HG03196 (cell line): Measurements from ENCODE around the gene NECTIN4.

Experiments
- ATAC-seq: cut with Tn5 transposase; IDR thresholded peaks from one replicate; pipeline ENCODE4 v1.9.1; 2021; ENCODE audit not compliant: unreplicated experiment

NECTIN4 gene

DNA sequence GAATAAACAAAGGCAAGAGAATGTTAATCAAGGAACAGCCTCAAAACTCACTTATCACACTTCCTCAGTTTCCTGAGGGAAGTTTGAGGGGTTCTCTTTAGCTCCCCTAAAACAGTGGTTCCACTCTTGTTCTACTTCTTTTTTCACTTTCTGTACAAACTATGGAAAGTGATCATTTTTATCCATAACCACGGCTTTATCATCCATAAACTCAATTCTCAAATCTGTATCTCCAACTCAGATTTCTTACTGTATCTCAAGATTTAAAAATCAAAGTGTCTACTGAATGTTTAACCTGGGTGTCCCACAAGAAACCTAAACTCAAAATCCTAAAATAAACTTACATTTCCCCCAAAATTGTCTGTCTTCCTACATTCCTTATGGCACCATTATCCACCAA is 24.6 kb upstream of the NECTIN4 start:
- ATAC-seq, result no peak

DNA sequence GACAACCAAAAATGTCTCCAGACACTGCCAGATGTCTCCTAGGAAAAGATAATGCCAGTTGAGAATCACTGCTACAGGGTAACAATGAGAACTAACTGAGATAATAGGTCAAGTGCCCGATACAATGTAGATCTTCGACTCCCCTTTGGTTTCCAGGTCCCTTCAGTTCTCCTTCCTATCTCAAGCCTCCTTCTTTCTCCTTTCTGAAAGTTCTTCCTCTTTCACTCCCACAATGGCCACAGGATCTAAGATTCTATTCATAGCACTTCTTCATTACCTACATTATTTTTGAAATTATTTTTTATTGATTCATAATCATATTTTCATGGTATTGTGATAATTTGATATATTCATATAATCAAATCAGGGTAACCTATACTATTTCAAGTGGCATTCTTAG is 22.2 kb upstream of the NECTIN4 start:
- no peak for ATAC-seq

DNA sequence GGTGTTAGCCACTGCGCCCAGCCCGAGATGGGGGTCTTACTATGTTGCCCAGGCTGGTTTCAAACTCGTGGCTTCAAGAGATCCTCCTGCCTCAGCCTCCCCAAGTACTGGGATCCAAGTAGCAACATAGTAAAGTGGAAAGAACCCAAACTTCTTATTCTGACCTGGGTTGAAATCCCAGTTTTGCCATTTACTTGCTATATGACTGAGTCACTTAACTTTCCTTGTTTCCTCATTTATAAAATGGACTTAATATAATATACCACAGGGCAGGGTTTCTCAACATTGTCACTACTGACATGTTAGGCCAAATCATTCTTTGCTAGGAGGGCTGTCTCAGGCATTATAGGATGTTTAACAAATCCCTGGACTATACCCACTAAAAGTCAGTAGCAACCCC is 21.8 kb upstream of the NECTIN4 start:
- ATAC-seq, result no peak

DNA sequence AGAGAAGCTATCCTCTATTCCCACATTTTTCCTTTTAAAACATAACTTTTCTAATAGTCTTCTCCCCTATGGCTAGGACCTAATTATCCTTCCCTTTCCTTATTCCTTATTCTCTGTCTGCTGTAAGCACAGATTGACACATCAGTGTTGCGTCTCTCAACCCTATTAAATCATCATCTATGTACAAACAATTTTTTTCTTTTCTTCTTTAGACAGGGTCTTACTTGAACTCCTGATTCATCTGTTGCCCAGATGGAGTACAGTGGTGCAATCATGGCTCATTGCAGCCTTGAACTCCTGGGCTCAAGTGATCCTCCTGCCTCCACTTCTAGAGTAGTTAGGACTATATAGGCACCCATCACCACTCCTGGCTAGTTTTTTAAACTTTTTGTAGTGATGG is 17.1 kb upstream of the NECTIN4 start:
- no peak for ATAC-seq

DNA sequence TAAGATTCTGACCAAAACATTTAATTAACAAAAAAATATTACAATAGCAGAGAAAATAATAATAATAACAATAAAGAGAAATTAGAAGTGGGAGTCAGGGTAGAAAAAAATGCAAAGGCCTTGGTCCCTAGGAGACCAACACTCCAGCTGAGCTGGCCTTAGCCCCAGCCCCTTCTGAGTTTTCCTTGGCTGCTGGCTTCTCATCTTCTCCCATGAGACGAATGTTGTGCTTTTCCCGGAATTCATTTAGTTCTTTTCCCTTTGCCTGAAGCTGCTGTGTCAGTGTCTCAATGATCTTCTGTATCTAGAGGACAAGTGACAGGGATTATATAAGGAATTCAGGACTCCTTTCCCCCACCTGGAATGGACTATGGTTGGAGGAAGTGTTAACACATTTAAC is 11.2 kb upstream of the NECTIN4 start:
- no peak for ATAC-seq

DNA sequence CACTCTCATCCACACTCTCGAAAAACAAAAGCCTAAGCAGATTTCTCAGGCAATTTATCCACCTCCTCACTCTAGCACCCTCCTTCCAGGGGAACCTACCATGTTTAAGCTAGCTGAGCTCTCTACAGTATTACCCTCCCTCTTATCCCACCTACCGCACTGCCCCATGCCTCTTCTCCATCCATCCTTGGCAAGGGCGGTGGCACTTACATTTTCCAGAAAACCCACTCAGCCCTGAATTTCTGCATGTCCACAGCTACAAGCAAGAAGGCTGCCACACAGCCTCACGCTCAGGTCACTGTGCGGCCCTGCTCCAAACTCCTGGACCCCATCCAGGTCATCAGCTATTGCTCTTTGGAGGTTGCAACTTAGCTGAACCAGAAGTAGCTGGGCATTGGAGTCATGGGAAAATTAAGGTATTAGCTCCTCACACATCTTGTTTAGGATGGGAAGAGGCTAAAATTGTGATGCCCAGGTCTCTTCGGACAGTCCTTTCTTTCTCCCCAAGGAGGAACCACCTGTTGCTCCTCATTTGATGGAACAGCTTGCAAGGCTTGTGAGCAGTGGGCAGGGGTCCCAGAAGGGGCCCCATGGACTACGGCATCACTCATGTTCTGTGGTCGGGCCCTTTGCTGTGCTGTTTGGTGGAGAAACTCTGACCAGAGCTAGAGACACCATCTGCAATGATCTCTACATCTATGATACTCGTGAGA is 9.9 kb upstream of the NECTIN4 start:
- no peak for ATAC-seq

DNA sequence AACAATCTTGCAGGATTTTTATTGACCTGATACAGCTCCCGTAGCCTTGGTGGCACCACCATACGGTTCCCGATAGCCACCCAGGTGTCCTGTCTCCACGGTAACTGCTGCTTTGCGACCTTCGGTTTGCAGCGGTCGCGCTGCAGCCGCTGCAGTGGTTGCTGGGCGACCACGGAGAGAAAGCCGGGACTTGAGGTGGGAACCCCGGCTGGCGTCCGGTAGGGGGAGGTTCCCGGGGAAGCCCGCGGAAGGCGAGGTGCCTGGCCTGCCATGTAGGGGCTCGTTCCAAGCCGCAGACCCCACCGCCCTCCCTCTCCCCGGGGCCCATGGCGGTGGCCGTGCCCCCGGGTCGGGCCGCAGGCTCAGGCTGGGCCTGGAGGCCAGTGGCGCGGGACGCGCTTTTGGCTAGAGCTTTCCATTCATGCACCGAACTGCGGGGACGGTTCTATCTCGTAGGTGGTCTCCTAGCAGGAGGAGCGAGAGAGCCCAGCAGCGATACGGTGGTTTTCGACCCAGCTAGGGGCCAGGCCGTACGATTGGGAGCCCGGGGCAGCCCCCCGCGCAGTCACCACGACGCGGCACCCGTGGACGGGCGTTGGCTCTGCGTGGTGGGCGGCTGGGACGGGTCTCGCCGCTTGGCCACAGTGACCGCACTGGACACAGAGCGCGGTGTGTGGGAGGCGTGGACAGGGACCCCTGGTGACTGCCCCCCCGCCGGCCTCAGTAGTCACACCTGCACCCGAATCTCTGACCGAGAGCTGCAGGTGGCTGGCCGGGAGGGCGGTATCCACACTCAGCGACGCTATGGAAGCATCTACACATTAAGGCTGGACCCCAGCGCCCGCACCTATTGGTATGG is 9.1 kb upstream of the NECTIN4 start, which contains the start of gene KLHDC9:
TSS of gene KLHDC9 (plus strand) at position 152 of the 859 bp plus-strand sequence. CDS start at position 327, 175 bp downstream.
- ATAC-seq, result peak; percentile 50

DNA sequence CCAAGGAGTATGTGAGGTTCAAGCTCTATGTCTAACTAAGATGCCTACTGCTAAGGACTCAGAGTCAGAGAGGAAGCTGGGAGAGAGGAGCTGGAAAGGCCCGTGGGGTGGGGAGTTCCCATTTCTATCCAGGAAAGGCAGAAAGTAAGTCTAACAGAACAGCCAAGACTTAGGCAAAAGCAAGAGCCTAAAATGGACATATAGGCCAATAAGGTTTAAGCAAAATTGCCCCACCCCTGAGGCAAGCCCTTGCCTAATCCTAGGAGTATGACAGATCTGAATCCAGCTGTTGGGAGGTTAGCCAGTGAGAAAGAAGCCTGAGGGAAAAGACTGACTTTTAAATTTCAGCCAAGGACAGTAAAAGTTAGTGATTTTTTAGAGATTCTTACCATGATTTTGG is 7.2 kb upstream of the NECTIN4 start:
- ATAC-seq, result no peak

DNA sequence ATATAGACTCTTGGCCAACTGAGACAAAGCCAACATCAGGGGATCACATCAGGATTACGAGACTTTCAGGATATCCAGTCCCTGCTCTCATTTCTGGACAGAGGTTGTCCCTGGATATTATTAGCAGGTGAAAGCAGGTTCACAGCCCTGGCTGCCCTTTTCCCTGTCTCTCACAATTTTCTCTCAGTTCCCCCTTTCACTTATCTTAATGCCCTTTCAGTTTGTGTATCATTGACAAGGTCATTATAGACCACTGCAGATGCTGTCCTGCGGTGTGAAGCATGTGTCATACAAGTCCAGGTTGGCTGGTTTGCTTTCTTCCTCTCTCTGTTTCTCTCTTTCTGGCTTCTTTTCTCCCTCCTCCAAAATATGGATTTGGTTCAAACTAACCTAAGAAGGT is 6.7 kb upstream of the NECTIN4 start:
- ATAC-seq, result no peak

DNA sequence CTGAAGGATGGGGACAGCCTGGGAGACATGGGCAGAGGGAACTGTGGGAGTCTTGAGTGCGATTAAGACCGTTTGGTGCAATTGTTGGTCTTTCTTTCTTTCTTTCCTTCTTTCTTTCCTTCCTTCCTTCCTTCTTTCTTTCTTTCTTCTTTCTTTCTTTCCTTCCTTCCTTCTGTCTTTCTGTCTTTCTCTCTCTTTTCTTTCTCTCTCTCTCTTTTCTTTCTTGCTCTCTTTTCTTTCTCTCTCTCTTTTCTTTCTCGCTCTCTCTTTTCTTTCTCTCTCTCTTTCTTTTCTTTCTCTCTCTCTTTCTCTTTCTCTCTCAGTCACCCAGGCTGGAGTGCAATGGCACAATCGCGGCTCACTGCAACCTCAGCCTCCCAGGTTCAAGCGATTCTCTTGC is 5.9 kb upstream of the NECTIN4 start:
- ATAC-seq, result no peak

DNA sequence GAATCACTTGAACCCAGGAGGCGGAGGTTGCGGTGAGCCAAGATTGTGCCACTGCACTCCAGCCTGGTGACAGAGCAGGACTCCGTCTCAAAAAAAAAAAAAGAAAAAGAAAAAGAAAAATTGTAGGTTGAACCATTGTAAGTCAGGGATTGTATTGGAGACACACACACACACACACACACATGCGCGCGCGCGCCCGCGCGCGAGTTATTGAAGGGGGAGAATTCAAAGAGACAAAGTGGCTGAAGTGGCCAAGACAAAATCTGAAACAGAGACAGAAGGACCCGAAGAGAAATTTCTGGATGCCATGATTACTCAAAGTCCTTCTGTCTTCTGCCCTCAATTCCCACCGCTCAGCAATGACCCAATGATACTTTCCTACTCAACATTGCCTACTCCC is 5.1 kb upstream of the NECTIN4 start:
- ATAC-seq, result no peak

DNA sequence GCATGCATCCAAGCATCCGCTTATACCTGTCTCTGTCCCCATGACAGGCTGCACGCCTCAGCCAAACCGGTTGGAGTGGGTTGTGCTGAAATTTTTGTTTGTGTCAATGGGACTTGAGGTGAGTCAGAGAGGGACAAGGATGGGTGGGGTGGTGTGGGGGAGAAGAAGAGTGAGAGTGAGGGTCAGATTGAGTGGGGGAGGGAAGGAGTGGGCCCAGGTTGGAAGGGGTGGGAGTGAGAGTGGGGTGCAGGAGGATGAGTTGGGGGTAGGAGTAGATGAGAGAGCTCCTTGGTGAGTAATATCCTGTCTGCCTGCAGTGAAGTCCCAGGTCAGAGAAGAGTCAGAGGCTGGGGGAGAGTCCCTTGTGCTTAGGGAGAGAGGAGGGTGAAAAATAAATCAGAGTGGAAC is 3.3 kb upstream of the NECTIN4 start:
- no peak for ATAC-seq

DNA sequence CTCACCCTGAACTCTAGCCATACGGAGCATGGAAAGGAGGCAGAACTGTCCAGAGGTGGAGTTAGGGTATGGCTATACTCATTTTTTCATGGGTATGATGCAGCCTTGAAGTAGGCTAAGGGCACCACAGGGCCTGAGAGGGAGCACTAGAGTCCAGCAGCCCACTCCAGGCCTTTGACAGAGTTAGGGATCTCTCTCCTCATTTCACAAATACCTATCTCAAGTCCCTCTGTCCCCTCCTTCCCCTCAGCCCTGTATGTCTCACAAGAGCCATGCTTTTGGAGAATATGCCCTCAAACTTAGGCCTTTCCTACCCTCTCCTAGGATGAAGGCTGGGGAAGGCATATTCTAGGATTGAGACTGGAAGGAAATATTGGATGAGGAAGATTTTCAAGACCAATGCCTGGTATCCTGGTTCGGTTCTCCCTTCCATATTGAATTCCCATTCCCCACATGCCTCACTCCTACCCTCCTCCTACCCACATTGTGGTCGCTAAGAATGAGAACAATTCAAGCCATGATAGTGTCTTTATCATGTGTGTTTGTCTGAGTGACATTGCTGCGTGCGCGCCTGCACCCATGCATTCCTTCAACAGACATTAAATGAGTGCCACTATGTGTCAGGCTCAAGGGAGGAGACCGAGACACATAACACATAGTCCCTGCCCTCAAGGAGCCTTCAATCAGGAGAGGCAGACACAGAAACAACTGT is 2.6 kb upstream of the NECTIN4 start:
- no peak for ATAC-seq

DNA sequence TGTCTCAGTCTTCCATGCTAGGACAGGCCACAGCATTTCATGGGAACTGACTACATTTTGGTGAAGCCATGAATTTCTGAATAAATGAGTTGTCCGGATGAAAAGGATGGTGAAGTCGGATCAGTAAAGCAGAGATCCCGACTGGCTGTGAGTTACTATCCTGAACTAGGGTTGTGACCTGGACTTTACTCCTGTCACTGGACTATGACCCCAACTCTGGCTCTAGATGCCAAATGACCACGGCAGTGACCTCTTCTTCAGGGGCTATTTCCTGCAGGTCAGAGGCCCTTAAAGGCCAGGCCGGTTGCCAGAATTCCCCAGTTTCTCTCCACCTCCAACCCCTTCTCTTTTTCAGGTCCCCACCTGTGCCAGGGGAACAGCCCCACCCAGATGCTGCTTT is 1.7 kb upstream of the NECTIN4 start:
- no peak for ATAC-seq

DNA sequence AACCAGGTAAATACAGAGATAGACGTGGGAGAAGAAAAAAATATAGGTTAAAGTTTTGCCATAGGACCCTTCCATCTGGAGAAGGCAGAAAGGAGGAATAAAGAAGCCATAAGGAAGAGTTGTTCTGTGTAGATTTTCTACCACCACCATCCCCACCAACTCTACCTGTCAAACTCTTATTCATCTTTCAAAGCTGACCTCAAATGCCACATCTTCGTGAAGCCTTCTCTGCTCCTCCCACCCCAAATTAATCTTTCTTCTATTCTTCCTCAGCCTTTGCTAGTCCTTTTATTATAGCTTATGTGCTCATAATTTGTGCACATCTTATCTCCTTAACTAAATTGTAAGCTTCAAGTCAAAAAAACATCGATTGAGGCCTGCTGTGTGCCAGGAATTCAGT is 1.3 kb upstream of the NECTIN4 start:
- ATAC-seq, result no peak

DNA sequence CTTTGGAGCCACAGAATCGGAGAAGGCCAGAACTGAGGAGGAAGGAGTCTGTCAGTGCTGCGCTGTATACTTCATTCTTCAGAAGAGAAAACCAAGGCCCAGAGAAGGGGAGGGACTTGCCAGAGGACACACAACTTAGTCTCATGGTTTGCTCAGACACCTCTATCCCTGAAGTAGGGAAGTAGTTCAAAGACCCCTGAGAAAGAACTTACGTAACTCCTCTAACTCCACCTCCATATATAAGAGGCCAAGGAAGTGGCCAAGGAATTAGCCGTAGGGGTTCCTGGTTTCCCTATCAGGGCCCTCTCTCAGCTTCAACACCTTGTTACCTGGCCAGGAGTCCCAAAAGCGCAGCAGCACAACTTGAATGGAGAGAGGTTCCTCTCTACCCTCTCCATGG is 580 bp upstream of the NECTIN4 start:
- no peak for ATAC-seq

DNA sequence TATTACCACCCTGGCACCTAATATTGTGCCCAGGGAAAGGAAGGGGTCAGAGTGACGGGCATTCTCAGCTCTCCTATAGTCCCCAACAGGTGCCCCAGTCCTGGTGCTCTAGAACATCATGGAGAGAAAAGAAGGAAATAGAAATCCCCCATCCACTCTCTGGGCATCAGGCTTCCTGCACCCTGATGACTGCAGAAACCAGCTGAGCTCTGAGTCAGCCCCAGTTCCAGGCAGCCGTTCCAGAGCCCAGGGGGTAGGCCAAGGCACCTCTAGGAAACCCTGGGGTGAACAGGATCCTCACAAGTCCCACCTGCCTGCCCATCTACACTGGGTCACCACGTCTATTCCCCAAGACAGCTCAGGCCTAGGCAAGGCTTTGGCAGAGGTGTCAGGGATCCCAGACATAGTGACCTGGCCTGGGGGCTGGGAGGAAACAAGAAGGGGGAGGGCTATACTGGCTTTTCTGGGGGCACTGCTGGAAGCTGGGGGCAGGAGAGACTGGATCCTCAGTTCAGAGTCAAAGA is 709 bp downstream of the NECTIN4 start:
- ATAC-seq, result no peak

DNA sequence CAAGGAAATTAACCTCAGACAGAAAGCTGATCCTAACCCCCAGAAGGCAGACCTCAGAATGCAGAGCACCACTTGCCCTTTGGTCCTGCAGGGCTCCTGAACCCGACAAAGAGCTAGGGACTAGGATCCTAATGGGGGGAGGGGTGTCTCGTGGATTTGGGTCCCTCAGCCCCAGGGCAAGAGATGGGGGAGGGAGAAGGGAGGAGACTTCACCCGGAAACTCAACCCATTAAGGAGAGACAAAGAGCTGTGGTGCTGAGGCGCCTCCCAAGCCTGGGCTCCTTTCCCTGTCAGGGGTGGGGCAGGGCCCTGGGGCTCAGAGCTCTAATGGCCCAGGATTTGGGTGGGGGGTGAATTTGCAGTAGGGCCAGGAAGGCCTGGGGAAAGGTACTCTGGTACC is 2.9 kb downstream of the NECTIN4 start:
- no peak for ATAC-seq

DNA sequence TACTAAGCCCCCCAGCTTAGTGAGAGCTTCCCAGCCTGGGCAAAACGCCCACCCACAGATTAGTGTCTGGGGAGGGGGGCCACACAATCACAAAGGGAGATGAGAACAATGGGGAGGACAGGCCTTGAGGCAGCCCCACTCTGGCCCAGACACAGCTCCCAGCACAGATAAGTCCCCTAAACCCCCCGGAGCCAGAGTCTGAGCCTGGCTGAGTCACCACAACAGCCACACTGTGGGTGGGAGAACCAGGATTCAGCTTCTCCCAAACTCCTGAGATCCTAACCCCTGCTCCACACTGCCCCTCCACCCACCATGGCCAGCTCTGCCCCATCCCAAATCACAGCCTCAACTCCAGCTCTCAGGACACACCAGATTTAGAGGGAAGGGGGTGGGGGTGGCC is 4.2 kb downstream of the NECTIN4 start:
- no peak for ATAC-seq

DNA sequence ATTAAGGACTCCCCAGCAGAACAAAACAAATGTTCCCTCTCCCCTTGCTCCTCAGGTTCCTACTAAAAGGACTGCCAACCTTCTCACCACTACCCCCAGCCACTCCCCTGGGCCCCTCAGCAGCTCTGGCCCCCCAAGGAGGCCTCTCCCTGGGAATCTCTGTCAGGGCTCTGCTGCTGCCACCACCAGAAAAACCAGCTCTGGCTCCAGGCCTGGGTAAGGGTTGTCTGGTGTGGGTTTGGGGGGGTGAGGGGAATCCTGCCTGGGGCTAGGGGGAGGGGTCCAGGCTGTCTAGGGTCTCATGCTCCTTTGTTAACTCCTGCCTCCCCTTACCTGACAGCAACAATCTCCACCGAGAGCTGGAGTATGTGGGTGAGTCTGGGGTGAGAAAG is 4.8 kb downstream of the NECTIN4 start:
- ATAC-seq, result no peak

DNA sequence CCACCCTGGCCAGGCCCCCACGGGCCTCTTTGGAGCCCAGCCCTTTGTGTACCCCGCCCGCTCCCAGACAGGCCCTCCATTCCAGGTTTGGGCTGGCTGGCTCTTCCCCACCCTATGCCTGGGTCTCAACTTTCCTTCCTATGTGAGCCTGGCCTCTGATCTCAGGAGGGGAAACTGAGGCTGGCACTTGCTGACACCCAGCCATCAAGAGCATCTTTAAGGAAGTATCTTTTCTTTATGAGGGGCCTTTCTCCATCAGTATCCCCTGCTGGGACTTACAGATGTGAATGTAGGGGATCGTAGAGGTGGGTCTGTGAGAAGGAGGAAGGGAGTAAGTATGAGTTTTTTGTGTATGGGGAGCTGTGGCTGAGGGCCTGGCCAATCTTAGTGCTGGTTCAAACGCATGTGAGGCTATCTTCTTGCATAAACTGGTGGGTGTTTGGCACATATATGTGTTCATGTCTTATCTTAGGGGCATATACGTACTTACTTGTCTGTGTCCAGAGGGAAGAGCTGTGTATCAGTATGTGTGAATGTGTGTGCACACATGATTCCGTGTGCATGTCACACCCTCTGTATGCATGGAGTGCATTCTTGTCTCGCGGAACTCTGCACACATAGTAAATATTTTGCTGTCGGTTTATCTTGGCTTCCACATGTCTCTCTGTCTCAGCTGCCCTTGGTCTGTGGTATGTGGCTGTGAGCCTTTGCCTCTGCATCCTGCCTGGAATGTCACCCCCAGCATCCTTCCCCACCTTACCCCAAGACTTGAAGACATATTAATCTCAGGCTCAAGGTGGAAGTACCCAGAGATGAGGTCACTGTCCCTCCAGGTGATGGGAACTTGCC is 5.4 kb downstream of the NECTIN4 start:
- ATAC-seq, result no peak
